Stomach smooth muscle (tissue), 2 donors: ENCODE measurements around the gene TCF7.

Source experiments
- H3K27ac ChIP-seq: one replicate; pipeline ENCODE4 v1.7.0; 2013; ENCODE audit warnings: mild to moderate bottlenecking, low read length, inconsistent platforms
- H3K27me3 ChIP-seq, 2 donors: one replicate each; pipeline ENCODE4 v1.7.0; 2013; ENCODE audit warnings: low read length in 2 of 2; ENCODE audit not compliant: insufficient read depth in 2 of 2, control insufficient read depth in 1 of 2
- H3K36me3 ChIP-seq, 2 donors: one replicate each; pipeline ENCODE4 v1.7.0; 2013; ENCODE audit warnings: low read length in 2 of 2; ENCODE audit not compliant: control insufficient read depth in 2 of 2, insufficient read depth in 2 of 2
- H3K4me1 ChIP-seq: one replicate; pipeline ENCODE4 v1.7.0; 2013; ENCODE audit warnings: low read length; ENCODE audit not compliant: control insufficient read depth, insufficient read depth
- H3K4me3 ChIP-seq, 2 donors: one replicate each; pipeline ENCODE4 v1.7.0; 2013; ENCODE audit warnings: low read length in 2 of 2
- H3K9ac ChIP-seq, 2 donors: one replicate each; pipeline ENCODE4 v1.7.0; 2013; ENCODE audit warnings: low read length in 2 of 2, mild to moderate bottlenecking in 1 of 2
- H3K9me3 ChIP-seq, 2 donors: one replicate each; pipeline ENCODE4 v1.7.0; 2013; ENCODE audit warnings: low read length in 2 of 2; ENCODE audit not compliant: control insufficient read depth in 2 of 2
- donor health status: healthy.
- donor health status: Pancreatic carcinoma.

TCF7 gene

DNA sequence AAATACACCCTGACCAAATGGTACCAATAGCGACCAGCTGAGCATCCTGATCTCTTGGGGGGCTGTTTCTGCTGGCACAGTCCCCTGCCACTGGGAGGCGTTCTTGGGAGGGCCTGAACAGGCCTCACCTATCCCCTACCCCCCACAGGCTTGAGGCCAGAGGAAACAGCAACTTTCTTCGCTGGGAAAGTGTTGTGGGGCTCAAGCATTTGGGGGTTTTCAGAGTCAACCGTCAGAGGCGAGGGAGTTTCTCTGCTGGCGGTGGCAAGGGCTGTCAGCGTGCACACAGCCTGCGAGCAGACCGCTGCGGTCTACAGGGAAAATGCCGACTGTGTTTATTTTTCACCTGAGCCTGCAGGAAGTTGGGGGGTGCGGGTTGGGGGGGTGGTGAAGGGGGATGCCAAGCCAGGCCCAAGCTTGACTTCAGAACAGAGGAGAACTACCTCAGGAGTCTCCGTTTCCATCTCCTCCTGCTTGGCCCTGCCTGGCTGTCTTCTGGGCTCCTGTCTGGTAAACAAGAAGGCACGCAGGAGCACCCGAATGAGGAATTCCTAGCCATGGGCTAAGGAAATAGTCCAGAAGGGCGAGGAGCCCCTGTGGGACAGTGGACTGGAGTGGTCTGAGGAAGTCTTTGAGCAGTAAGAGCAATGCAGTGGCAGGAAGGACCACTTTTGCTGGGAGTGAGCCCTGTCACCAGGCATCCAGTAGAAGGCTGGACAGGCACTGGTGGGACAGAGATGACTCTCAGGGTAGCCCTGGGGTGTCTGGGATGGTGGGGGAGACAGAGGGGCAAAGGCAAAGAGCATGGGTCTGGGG, 18.1 kb downstream of the TCF7 start:
- H3K27ac ChIP-seq = no peak overlapping the region
- peaks cover 11% of the 10 kb centered on the region for H3K4me1 ChIP-seq
- H3K9me3 ChIP-seq = no peaks in the 10 kb centered on the region
- no peak overlapping the region for H3K4me3 ChIP-seq
- H3K36me3 ChIP-seq = peaks cover 29 to 37% of the 10 kb centered on the region in 2 donors
- no peaks in the 10 kb centered on the region for H3K27me3 ChIP-seq
- no peak overlapping the region for H3K9ac ChIP-seq

DNA sequence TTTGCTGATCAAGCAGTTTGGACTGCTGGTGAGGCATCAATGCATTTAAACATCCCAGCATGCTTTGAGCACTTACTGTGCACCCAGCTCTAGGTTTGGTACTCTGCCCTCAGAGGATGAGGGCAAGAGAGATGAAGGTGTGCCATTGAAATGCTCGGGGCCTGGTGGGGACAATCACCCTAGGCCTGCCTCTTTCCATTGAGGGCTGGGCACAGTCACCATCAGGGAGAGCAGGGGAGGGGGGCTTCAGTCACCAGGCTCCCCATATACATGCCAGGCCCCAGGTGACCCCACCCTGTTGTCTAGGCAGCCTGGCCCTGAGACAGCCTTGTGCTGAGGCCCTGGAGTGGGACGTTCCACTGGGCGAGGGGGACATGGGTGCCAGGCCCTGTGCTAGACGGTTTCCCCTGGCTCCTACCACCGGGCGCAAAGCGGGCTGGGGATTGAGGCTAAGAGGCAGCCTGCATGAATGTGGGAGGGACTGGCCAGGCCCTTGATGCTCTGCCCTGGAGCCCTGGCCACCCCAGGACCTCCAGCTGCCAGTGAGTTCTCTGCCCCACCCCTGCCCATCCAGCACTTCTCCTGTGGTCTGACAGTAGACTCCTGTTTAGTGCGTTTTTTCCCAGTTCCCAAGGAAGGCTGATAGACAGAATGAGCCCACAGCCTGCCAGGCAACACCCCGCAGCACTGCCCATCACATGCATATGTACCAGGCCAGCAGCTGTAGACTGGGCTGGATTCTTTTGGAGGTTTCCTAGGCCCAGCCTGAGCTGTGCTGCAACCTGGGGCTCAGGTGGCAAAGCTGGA, 18.9 kb downstream of the TCF7 start:
- Histone ChIP-seq H3K27ac (no peak overlapping the region), H3K27me3 (no peaks in the 10 kb centered on the region), H3K4me1 (peaks cover 11% of the 10 kb centered on the region), H3K9ac (no peak overlapping the region), H3K36me3 (peaks cover 29 to 37% of the 10 kb centered on the region in 2 donors), H3K4me3 (no peak overlapping the region), H3K9me3 (no peaks in the 10 kb centered on the region)

DNA sequence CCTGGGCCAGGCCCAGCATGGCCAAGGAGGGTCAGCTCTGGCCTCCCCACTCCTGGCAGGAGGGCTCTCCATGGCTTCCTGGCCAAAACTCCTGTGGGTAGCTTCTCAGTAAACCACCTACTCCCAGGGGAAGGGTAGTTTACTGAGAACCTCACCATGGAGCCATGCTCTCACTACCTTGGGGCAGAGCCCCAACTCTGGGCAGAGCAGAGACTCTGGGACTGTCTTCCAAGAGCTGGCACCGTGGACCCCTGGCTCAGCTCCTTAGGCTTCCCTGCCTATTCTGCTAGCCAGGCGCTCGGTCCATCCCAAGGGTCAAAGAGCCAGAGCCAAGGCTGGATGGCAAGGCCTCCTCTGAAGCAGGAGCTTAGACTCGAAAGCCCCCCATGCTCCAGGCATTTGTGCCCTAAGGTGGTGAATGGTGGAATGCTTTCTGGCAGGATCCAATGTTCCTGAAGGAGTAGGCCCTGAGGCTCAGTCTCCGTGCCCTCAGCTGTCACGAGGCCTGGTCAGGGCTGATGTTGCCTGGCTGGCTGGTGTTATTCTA, 19.6 kb downstream of the TCF7 start:
- Histone ChIP-seq H3K4me1 (peaks cover 11% of the 10 kb centered on the region), H3K27ac (no peak overlapping the region), H3K9me3 (no peaks in the 10 kb centered on the region), H3K36me3 (peaks cover 29 to 39% of the 10 kb centered on the region in 2 donors), H3K27me3 (no peaks in the 10 kb centered on the region), H3K4me3 (no peak overlapping the region), H3K9ac (no peak overlapping the region)

DNA sequence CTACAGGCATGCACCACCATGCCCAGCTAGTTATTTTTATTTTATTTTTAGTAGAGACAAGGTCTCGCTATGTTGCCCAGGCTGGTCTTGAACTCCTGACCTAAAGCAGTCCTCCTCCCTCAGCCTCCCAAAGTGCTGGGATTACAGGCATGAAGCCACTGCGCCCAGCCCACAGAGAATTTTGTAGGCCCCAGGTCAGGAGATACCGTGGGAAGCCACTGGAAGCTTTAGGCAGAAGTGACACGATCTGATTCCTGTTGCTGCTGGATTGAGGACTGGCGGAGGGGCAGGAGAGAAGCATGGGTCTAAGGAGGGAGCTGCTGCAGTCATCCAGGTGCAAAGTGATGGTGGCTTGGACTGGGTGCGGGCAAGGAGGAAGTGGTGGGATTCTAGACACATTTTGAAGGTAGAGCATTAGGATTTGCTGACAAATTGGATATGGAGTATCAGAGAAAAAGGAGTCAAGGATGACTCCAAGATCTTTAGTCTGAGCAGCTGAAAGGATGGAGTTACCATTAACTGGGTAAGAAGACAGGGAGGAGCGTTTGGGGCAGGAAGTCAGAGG, 20.7 kb downstream of the TCF7 start:
- Histone ChIP-seq H3K9ac (no peak overlapping the region), H3K27ac (no peak overlapping the region), H3K36me3 (peaks cover 29 to 36% of the 10 kb centered on the region in 2 donors), H3K4me3 (no peak overlapping the region), H3K9me3 (no peaks in the 10 kb centered on the region), H3K27me3 (no peaks in the 10 kb centered on the region), H3K4me1 (peaks cover 7% of the 10 kb centered on the region)

DNA sequence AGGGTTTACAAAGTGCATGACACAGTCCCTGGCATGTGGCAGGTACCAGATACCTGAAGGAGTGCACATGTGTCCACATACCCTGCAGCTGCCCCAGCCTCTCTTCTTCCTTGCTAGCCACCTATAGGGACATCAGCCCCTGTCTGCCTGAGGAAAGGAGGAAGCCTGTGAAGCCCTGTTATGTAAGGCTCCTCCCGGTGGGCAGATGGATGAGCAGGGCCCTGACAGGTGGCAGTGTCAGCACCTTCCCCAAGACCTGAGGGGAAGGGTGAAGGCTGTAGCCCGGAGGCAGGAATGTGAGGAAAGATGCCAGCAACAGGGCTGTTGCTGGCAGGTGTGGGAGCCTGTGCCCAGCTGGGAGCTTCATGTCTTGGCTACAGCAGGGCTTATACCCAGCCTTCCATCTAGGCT, 21.7 kb downstream of the TCF7 start:
- H3K27me3 ChIP-seq = no peaks in the 10 kb centered on the region
- no peak overlapping the region for H3K9ac ChIP-seq
- peaks cover 13% of the 10 kb centered on the region for H3K4me1 ChIP-seq
- H3K9me3 ChIP-seq = no peaks in the 10 kb centered on the region
- H3K4me3 ChIP-seq = no peak overlapping the region
- peaks cover 26 to 34% of the 10 kb centered on the region in 2 donors for H3K36me3 ChIP-seq
- no peak overlapping the region for H3K27ac ChIP-seq

DNA sequence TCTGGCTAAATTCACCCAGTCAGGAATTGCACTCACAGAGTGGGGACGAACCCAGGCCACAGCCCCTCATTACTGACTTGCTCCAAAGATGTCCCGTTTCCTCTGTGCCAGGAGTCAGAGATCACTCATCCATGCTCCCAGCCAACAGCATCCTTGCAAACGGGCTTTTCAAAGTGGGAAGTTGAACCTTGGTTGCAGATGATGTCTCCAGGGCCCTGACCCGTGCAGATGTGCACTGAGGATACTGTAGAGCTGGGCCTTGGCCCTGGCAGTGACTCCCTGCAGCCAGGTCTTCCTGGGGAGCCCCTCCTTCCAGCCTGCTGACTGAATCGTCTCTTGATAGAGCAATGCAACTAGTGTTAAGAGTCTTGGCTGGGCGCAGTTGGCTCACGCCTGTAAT, 22.3 kb downstream of the TCF7 start:
- Histone ChIP-seq H3K27ac (no peak overlapping the region), H3K9ac (no peak overlapping the region), H3K36me3 (peaks cover 21 to 32% of the 10 kb centered on the region in 2 donors), H3K27me3 (no peaks in the 10 kb centered on the region), H3K9me3 (no peaks in the 10 kb centered on the region), H3K4me1 (peaks cover 15% of the 10 kb centered on the region), H3K4me3 (no peak overlapping the region)

DNA sequence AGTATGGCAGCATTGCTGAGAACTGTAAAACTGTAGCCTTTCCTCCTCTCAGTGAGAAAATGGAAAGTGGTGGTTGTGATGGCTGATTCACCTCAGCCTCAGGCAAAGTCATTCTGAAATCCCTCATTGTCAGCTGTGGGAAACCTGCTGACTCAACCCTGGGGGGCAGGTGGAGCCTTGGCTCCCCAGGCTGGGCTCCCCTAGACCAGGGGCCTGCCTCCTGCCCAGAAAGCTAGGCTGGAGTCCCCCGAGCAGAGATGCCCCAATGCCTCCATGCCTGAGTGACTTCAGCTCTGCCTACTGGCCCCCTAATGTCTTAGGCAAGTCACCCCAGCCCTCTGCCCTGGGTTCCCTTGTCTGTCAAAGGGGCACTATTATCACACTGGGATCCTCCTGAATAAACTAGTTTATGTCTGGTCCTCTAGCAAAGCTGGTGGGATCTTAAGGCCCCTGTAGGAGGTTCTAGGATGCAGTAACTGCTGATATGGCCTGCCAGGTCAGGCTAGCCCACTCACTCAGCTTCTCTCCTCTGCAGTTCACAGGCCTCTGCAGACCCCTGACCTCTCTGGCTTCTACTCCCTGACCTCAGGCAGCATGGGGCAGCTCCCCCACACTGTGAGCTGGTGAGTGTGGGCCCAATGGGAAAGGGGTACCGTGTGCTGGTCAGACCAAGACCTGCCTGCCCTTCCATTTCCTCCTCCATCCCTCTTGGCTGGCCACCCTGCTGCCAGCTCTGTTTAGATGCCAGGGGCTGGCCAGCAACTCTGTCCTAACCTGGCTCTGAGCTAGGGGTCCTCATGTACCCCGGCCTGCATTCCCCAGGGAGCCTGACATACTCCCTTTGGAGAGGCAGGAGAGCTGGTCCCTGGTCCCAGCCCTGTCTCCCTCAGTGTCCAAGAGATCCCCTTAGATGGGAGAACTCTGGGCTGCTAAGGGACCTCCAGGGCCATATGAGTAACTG, 24.2 kb downstream of the TCF7 start:
- Histone ChIP-seq H3K4me1 (peaks cover 11% of the 10 kb centered on the region), H3K9ac (no peak overlapping the region), H3K27me3 (no peaks in the 10 kb centered on the region), H3K4me3 (no peak overlapping the region), H3K27ac (no peak overlapping the region), H3K36me3 (peaks cover 20 to 30% of the 10 kb centered on the region in 2 donors), H3K9me3 (no peaks in the 10 kb centered on the region)

DNA sequence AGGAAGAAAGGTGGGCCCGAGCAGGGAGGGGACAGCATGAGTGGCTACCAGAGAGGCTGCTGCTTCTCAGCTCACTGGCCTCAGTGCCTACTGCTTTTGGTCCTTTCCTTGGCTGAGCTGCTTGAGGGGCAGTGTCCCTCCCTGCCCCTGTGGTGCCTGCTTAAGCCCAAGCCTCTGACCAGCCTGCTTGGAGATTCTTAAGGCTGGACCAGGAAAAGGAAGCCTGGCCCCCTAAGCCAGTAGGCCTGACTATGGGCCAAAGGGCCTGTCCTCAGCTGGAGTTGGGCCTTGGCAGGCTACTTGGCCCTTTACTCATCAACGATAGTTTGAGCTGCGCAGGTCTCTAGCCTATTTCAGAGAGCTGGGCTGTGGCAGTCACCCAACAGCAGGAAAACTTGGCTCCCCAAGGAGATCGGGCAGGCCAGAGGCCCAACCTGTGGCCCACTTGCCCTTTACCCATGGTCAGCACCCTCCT, 24.9 kb downstream of the TCF7 start:
- H3K4me1 ChIP-seq = peaks cover 11% of the 10 kb centered on the region
- no peak overlapping the region for H3K27ac ChIP-seq
- H3K36me3 ChIP-seq = peaks cover 17 to 29% of the 10 kb centered on the region in 2 donors
- no peak overlapping the region for H3K4me3 ChIP-seq
- no peaks in the 10 kb centered on the region for H3K27me3 ChIP-seq
- no peaks in the 10 kb centered on the region for H3K9me3 ChIP-seq
- H3K9ac ChIP-seq = peak overlapping the region in 1 of 2 donors; percentile 21

DNA sequence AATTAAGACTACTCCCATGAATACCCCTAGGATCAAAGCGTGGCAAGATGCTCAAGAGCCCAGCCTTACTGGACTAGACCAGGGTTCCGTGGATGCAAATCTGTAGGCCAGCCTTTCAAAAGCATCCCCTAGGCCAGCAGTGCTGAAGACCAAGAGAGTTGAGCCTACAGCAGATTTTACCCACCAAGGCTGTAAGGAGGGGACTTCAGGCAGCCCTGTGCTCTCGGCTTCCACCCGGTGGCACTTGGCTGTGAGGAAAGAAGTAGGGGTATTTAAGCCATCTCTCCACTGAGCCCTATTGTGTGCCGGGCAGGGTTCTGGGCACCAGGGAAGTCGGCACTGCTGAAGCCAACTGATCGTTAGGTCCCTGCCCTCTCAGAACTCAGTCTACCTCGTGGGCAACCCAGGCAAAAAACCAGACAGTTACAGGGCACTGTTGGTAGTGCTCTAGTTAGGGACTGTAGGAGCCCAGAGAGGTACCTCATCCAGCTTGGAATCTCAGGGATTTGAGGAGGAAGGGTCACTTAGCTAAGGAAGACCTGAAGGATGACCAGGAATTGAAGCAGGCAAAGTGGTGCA, 25.5 kb downstream of the TCF7 start:
- Histone ChIP-seq H3K27me3 (no peaks in the 10 kb centered on the region), H3K27ac (no peak overlapping the region), H3K4me3 (no peak overlapping the region), H3K36me3 (peaks cover 17 to 30% of the 10 kb centered on the region in 2 donors), H3K9me3 (no peaks in the 10 kb centered on the region), H3K4me1 (peaks cover 11% of the 10 kb centered on the region), H3K9ac (peak overlapping the region in 1 of 2 donors; percentile 21)
